Neural cell (in vitro differentiated cells): Measurements from ENCODE around the gene TRAK1. TPM values are rescaled to one million over a fixed set of nuclear protein-coding genes. Genes with fewer than 3 reads are reported as not detected.

Experiments used
- H2AFZ ChIP-seq: fragments of 200-600, 300-800 bp; sonication (generic), shearing (Covaris generic); 2 replicates; pipeline ENCODE4 v1.6.0; 2014; ENCODE audit warnings: low read depth, mild to moderate bottlenecking, antibody characterized with exemption, low read length, moderate library complexity
- H3F3A ChIP-seq: fragments of 200-600 bp; shearing (Covaris generic); 2 replicates; pipeline ENCODE4 v1.6.1; 2016; ENCODE audit warnings: mild to moderate bottlenecking, moderate library complexity, mixed read lengths, antibody characterized with exemption, low read length; ENCODE audit not compliant: insufficient read depth, poor library complexity, severe bottlenecking
- H3K27ac ChIP-seq: fragments of 200-600, 300-800 bp; sonication (generic), shearing (Covaris generic); 2 replicates; pipeline ENCODE4 v1.5.1; 2014; ENCODE audit warnings: mild to moderate bottlenecking, low read length, moderate library complexity
- H3K27me3 ChIP-seq: fragments of 300-800, 200-600 bp; sonication (generic), shearing (Covaris generic); 2 replicates; pipeline ENCODE4 v1.6.0; 2014; ENCODE audit warnings: mild to moderate bottlenecking, low read depth, low read length, moderate library complexity; ENCODE audit not compliant: insufficient read depth
- H3K36me3 ChIP-seq: fragments of 300-800, 200-600 bp; sonication (generic), shearing (Covaris generic); 2 replicates; pipeline ENCODE4 v1.5.1; 2014; ENCODE audit warnings: mild to moderate bottlenecking, antibody characterized with exemption, low read length, moderate library complexity; ENCODE audit not compliant: insufficient read depth
- H3K4me2 ChIP-seq: fragments of 300-800, 200-600 bp; sonication (generic), shearing (Covaris generic); 2 replicates; pipeline ENCODE4 v1.6.0; 2014; ENCODE audit warnings: mild to moderate bottlenecking, low read length
- H3K4me3 ChIP-seq: fragments of 300-800, 200-600 bp; sonication (generic), shearing (Covaris generic); 2 replicates; pipeline ENCODE4 v1.5.1; 2014; ENCODE audit warnings: mild to moderate bottlenecking, low read length, moderate library complexity
- H3K79me2 ChIP-seq: fragments of 200-600 bp; shearing (Covaris generic); replicated peaks from 2 replicates; pipeline ENCODE4 v1.6.0; 2014; ENCODE audit warnings: mild to moderate bottlenecking, low read length, moderate library complexity; ENCODE audit not compliant: insufficient read depth
- H3K9ac ChIP-seq: fragments of 300-800, 200-600 bp; sonication (generic), shearing (Covaris generic); 2 replicates; pipeline ENCODE4 v1.6.1; 2016; ENCODE audit warnings: mild to moderate bottlenecking, low read length, mixed read lengths
- H3K9me2 ChIP-seq: fragments of 200-600 bp; shearing (Covaris generic); 2 replicates; pipeline ENCODE4 v1.6.1; 2016; ENCODE audit warnings: mild to moderate bottlenecking, low read length, mixed read lengths; ENCODE audit not compliant: insufficient read depth
- H3K9me3 ChIP-seq: fragments of 200-600, 300-800 bp; sonication (generic), shearing (Covaris generic); 2 replicates; pipeline ENCODE4 v1.6.1; 2016; ENCODE audit warnings: mild to moderate bottlenecking, mixed run types, low read length, moderate library complexity, mixed read lengths
- H4K20me1 ChIP-seq: fragments of 200-600 bp; shearing (Covaris generic); 2 replicates; pipeline ENCODE4 v1.6.1; 2016; ENCODE audit warnings: mild to moderate bottlenecking, mixed run types; ENCODE audit not compliant: insufficient read depth
- EP300 ChIP-seq: fragments of 450-650 bp; conservative IDR thresholded peaks from 2 replicates; pipeline ENCODE4 v1.6.1; 2014; ENCODE audit warnings: antibody characterized with exemption, mild to moderate bottlenecking, moderate library complexity; ENCODE audit not compliant: poor library complexity, severe bottlenecking
- EZH2 ChIP-seq: fragments of 200-600, 300-800 bp; shearing (Covaris generic), sonication (generic); IDR thresholded peaks from 2 replicates; pipeline ENCODE4 v1.6.1; 2014; ENCODE audit warnings: antibody characterized with exemption, low read length, borderline replicate concordance, mild to moderate bottlenecking; ENCODE audit not compliant: insufficient read depth, poor library complexity, severe bottlenecking
- MXI1 ChIP-seq: fragments of 450-650 bp; conservative IDR thresholded peaks from 2 replicates; pipeline ENCODE4 v1.6.1; 2014; ENCODE audit warnings: antibody characterized with exemption, mild to moderate bottlenecking; ENCODE audit not compliant: poor library complexity, severe bottlenecking
- RAD21 ChIP-seq: fragments of 450-650 bp; conservative IDR thresholded peaks from 2 replicates; pipeline ENCODE4 v1.6.1; 2014; ENCODE audit warnings: antibody characterized with exemption, mild to moderate bottlenecking, moderate library complexity
- SMC3 ChIP-seq: fragments of 450-650 bp; conservative IDR thresholded peaks from 2 replicates; pipeline ENCODE4 v1.6.1; 2014; ENCODE audit warnings: antibody characterized with exemption, mild to moderate bottlenecking, moderate library complexity; ENCODE audit not compliant: poor library complexity
- TAF1 ChIP-seq: IDR thresholded peaks from 2 replicates; pipeline ENCODE4 v1.6.1; 2012; ENCODE audit warnings: low read depth
- polyA plus RNA-seq: library from polyadenylated mRNA; depleted of rRNA; stranded (reverse); fragments of >200 nt; gene quantifications from 2 replicates; pipeline ENCODE4 v1.2.3, GENCODE V29; 2014
- TF ChIP-seq, protein P1 (sequence below): IDR thresholded peaks from 2 replicates; pipeline ENCODE4 v1.6.1; 2012; ENCODE audit warnings: borderline replicate concordance

Gene TRAK1
- polyA plus RNA-seq, 1 donor from 2014 or later, result 34.7 TPM

DNA sequence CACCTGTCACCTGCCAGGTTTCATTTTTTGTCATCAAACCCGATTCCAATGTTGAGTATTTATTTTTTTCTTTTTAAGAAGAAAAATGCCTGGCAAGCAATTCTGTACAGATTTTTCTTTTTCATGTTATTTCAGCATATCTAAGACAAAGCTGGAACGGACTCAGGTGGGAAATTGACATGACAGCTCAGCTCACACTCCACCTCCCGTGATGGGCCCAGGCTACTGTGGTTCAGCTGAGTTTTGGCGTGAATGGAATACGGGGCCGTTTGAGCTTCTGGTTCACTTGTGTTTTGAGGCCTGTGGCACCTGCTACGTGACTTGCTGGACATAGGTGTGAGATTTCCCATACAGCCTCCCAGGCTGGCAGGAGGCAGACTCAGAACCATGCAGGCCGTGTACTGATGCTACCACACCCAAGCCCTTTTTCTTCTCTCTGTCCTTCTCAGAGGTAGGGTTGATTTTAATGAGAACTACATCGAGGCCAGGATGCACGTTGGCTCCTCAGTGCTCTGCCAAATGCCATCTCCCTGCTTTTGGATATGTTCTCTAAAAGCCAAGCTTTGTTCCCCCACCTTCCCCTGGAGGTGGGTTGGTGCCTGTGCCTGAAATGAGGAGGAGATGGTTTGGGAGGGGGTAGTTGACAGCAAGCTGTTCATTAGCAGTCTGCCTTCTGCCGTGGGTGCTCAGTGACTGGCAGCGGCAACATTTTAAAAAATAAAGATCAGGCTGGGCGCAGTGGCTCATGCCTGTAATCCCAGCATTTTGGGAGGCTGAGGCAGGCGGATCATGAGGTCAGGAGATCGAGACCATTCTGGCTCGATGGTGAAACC lies 48.7 kb downstream of the TRAK1 start:
- Histone ChIP-seq H3K36me3 (no peaks in the 10 kb centered on the region), H2AFZ (no peak overlapping the region), H3K9me2 (no peaks in the 10 kb centered on the region), H3K79me2 (no peaks in the 10 kb centered on the region), H4K20me1 (no peaks in the 10 kb centered on the region), H3K4me2 (no peak overlapping the region), H3F3A (no peaks in the 10 kb centered on the region), H3K27me3 (no peaks in the 10 kb centered on the region), H3K9ac (no peak overlapping the region), H3K27ac (no peak overlapping the region), H3K9me3 (no peaks in the 10 kb centered on the region), H3K4me3 (no peak overlapping the region)
- no peak for TF ChIP-seq MXI1
- no peak for TF ChIP-seq TAF1
- TF ChIP-seq SMC3, result no peak
- TF ChIP-seq, protein P1, sequence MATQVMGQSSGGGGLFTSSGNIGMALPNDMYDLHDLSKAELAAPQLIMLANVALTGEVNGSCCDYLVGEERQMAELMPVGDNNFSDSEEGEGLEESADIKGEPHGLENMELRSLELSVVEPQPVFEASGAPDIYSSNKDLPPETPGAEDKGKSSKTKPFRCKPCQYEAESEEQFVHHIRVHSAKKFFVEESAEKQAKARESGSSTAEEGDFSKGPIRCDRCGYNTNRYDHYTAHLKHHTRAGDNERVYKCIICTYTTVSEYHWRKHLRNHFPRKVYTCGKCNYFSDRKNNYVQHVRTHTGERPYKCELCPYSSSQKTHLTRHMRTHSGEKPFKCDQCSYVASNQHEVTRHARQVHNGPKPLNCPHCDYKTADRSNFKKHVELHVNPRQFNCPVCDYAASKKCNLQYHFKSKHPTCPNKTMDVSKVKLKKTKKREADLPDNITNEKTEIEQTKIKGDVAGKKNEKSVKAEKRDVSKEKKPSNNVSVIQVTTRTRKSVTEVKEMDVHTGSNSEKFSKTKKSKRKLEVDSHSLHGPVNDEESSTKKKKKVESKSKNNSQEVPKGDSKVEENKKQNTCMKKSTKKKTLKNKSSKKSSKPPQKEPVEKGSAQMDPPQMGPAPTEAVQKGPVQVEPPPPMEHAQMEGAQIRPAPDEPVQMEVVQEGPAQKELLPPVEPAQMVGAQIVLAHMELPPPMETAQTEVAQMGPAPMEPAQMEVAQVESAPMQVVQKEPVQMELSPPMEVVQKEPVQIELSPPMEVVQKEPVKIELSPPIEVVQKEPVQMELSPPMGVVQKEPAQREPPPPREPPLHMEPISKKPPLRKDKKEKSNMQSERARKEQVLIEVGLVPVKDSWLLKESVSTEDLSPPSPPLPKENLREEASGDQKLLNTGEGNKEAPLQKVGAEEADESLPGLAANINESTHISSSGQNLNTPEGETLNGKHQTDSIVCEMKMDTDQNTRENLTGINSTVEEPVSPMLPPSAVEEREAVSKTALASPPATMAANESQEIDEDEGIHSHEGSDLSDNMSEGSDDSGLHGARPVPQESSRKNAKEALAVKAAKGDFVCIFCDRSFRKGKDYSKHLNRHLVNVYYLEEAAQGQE, result no peak
- TF ChIP-seq EP300, result no peak
- TF ChIP-seq EZH2, result no peak

DNA sequence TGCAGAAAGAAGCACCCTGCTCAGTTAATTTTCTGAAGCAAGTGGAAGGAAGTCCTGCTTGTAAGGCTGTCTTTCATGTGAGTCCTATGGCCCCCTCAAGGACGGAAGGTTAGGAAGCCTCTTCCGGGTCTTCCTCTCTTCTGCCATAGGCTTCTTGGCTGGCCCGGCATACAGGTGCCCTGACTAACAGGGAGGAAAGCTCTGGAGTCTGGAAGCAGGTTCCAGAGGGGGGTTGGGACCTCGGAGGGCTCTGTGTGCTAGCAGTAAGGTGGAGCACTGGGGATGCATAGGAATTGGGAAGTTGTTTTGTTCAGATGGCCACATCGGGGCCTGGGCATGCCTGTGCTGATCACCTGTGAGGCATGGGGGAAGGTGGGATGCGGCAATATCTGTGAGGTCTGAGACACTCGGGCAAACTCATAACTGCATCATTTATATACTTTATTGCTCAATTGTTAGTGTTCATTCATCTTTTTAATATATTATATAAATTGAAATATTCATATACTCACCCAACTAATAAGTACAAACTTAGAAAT lies 49.6 kb downstream of the TRAK1 start:
- H3K9ac ChIP-seq, result no peak overlapping the region
- no peak overlapping the region for H2AFZ ChIP-seq
- TF ChIP-seq RAD21, result no peak
- no peak overlapping the region for H3K4me2 ChIP-seq
- no peaks in the 10 kb centered on the region for H3K9me2 ChIP-seq
- no peaks in the 10 kb centered on the region for H4K20me1 ChIP-seq
- no peak overlapping the region for H3K27ac ChIP-seq
- no peaks in the 10 kb centered on the region for H3K27me3 ChIP-seq
- no peaks in the 10 kb centered on the region for H3K9me3 ChIP-seq
- H3K36me3 ChIP-seq, result no peaks in the 10 kb centered on the region
- no peaks in the 10 kb centered on the region for H3K79me2 ChIP-seq
- H3F3A ChIP-seq, result no peaks in the 10 kb centered on the region
- no peak overlapping the region for H3K4me3 ChIP-seq

DNA sequence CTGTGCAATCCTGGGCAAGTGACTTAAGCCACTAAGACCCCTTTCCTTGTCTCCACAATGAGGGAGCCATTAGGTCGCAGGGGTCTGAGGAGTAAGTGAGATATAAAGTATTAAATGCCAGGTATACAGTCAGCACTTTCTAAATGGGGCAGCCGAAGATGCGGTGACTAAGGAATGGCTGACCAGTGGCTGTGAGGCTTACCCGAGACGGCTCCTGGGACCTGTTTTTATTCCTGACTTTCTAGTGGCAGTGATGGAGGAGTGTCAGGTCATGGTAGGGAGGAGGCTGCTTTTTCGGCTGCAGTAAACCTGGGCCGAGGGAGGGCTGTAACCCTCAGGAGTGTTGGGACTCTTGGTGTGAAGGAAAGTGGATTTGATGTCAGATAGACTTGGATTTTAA lies 52.3 kb downstream of the TRAK1 start:
- H3K36me3 ChIP-seq, result no peaks in the 10 kb centered on the region
- H3K9me2 ChIP-seq, result no peaks in the 10 kb centered on the region
- no peak overlapping the region for H2AFZ ChIP-seq
- no peak overlapping the region for H3K4me3 ChIP-seq
- H3K27me3 ChIP-seq, result no peaks in the 10 kb centered on the region
- H4K20me1 ChIP-seq, result no peaks in the 10 kb centered on the region
- TF ChIP-seq EZH2 (no peak), SMC3 (no peak), TAF1 (no peak)
- TF ChIP-seq, protein P1, result no peak
- H3K9ac ChIP-seq, result no peak overlapping the region
- H3K79me2 ChIP-seq, result no peaks in the 10 kb centered on the region
- H3K9me3 ChIP-seq, result no peaks in the 10 kb centered on the region
- H3K27ac ChIP-seq, result no peak overlapping the region
- H3F3A ChIP-seq, result no peaks in the 10 kb centered on the region
- no peak overlapping the region for H3K4me2 ChIP-seq
